WTC11 (cell line): ENCODE data around the gene MYO18A. TPM values are rescaled to one million over a fixed set of nuclear protein-coding genes. Genes with fewer than 3 reads are reported as not detected.

Source experiments
- ATAC-seq: fragments of 200-7000 bp; cut with Tn5 transposase; 2 replicates; pipeline ENCODE4 v1.10.0; 2021; ENCODE audit warnings: mild to moderate bottlenecking, moderate library complexity
- CTCF ChIA-PET: fragments of 300-600 bp; sonication (Branson Sonifier 250); formaldehyde crosslinking; loops from one replicate; lab custom pipeline; 2021; ENCODE audit warnings: antibody characterized with exemption; lab: Charles Lee
- POLR2A ChIA-PET: fragments of 350-600 bp; sonication (Branson Sonifier 250); formaldehyde crosslinking; loops from one replicate; lab custom pipeline; 2021; ENCODE audit warnings: antibody characterized with exemption; lab: Charles Lee
- DNase-seq: peaks from one replicate; pipeline ENCODE4 v3.0.0; 2021; ENCODE audit warnings: low spot score
- H3K27ac Mint-ChIP-seq: 2 replicates; pipeline ENCODE4 v1.8.0; 2021; ENCODE audit warnings: mixed read lengths
- H3K27me3 Mint-ChIP-seq: 2 replicates; pipeline ENCODE4 v1.8.0; 2021; ENCODE audit warnings: low read depth, mild to moderate bottlenecking, moderate library complexity, mixed read lengths
- H3K36me3 Mint-ChIP-seq: 2 replicates; pipeline ENCODE4 v1.8.0; 2021; ENCODE audit warnings: mixed read lengths
- H3K4me1 Mint-ChIP-seq: 2 replicates; pipeline ENCODE4 v1.8.0; 2022; ENCODE audit warnings: mixed read lengths
- H3K4me3 Mint-ChIP-seq: 2 replicates; pipeline ENCODE4 v1.8.0; 2021; ENCODE audit warnings: mild to moderate bottlenecking, moderate library complexity, mixed read lengths
- H3K9me3 Mint-ChIP-seq: 2 replicates; pipeline ENCODE4 v1.8.0; 2021; ENCODE audit warnings: mixed read lengths
- ATF2 ChIP-seq: sonication (generic); formaldehyde crosslinking; IDR thresholded peaks from 2 replicates; pipeline ENCODE4 v1.8.1; 2022; ENCODE audit warnings: low read depth, missing genetic modification reagents, borderline replicate concordance
- CREM ChIP-seq: sonication (generic); formaldehyde crosslinking; IDR thresholded peaks from 2 replicates; pipeline ENCODE4 v1.8.1; 2022; ENCODE audit warnings: mild to moderate bottlenecking, missing genetic modification reagents, moderate library complexity
- E2F4 ChIP-seq: sonication (generic); formaldehyde crosslinking; IDR thresholded peaks from 2 replicates; pipeline ENCODE4 v1.8.1; 2022; ENCODE audit warnings: low read depth, mild to moderate bottlenecking, moderate library complexity, missing genetic modification reagents, borderline replicate concordance
- EMX1 ChIP-seq: fragments of 250-450 bp; sonication (Bioruptor Pico); IDR thresholded peaks from 2 replicates; pipeline ENCODE4 v1.8.0; 2021; ENCODE audit warnings: mild to moderate bottlenecking
- GABPB1 ChIP-seq: sonication (generic); formaldehyde crosslinking; IDR thresholded peaks from 2 replicates; pipeline ENCODE4 v1.8.1; 2023; ENCODE audit warnings: mild to moderate bottlenecking, missing genetic modification reagents
- GTF2I ChIP-seq: fragments of 250-450 bp; sonication (Bioruptor Pico); conservative IDR thresholded peaks from 2 replicates; pipeline ENCODE4 v1.4.0; 2021; ENCODE audit warnings: mild to moderate bottlenecking
- NFE2L1 ChIP-seq: sonication (generic); formaldehyde crosslinking; IDR thresholded peaks from 2 replicates; pipeline ENCODE4 v1.8.1; 2023; ENCODE audit warnings: missing genetic modification reagents
- OVOL2 ChIP-seq: fragments of 250-450 bp; sonication (Bioruptor Pico); IDR thresholded peaks from 2 replicates; pipeline ENCODE4 v1.9.0; 2021; ENCODE audit warnings: mild to moderate bottlenecking, borderline replicate concordance
- TEAD4 ChIP-seq: sonication (generic); formaldehyde crosslinking; IDR thresholded peaks from 2 replicates; pipeline ENCODE4 v1.8.0; 2022; ENCODE audit warnings: mild to moderate bottlenecking, missing genetic modification reagents
- ZNF138 ChIP-seq: sonication (generic); formaldehyde crosslinking; conservative IDR thresholded peaks from 2 replicates; pipeline ENCODE4 v1.8.1; 2022; ENCODE audit warnings: mild to moderate bottlenecking, moderate library complexity, missing genetic modification reagents
- ZNF281 ChIP-seq: sonication (generic); formaldehyde crosslinking; IDR thresholded peaks from 2 replicates; pipeline ENCODE4 v1.8.0; 2023; ENCODE audit warnings: mild to moderate bottlenecking, missing genetic modification reagents
- total RNA-seq: library from RNA; stranded (reverse); gene quantifications from 3 replicates; pipeline ENCODE4 v1.2.3, GENCODE V29; 2021
- TF ChIP-seq, protein P1 (sequence below): sonication (generic); formaldehyde crosslinking; IDR thresholded peaks from 2 replicates; pipeline ENCODE4 v1.8.1; 2022; ENCODE audit warnings: missing genetic modification reagents, borderline replicate concordance
- TF ChIP-seq, protein P2 (sequence below): fragments of 250-450 bp; sonication (Bioruptor Pico); IDR thresholded peaks from 2 replicates; pipeline ENCODE4 v1.8.0; 2021; ENCODE audit warnings: mild to moderate bottlenecking
- TF ChIP-seq, protein P3 (sequence below): sonication (generic); formaldehyde crosslinking; IDR thresholded peaks from 2 replicates; pipeline ENCODE4 v1.8.0; 2022; ENCODE audit warnings: mild to moderate bottlenecking, missing genetic modification reagents
- TF ChIP-seq, protein P4 (sequence below): fragments of 250-450 bp; sonication (Bioruptor Pico); IDR thresholded peaks from 2 replicates; pipeline ENCODE4 v1.9.0; 2021; ENCODE audit warnings: mild to moderate bottlenecking

MYO18A gene
- total RNA-seq, 1 experiment from 2014 or later, result 54.9 TPM

- Mint-ChIP-seq H3K9me3 (no peaks in the 10 kb centered on the region), H3K4me1 (no peaks in the 10 kb centered on the region)
- POLR2A ChIA-PET, result no interaction called here
- TF ChIP-seq CREM (no peak), GTF2I (CRISPR knock-in tag) (no peak), OVOL2 (CRISPR knock-in tag) (no peak), E2F4 (CRISPR knock-in tag) (no peak), GABPB1 (CRISPR knock-in tag) (no peak)
- TF ChIP-seq, all 79 proteins: peak for 0
- no peaks in the 10 kb centered on the region; the same call in 1 of the 2 replicates for H3K27me3 Mint-ChIP-seq
- ATAC-seq, result no peak
- no peak for DNase-seq
- no peak overlapping the region for H3K27ac Mint-ChIP-seq
- H3K4me3 Mint-ChIP-seq, result no peak overlapping the region
- CTCF ChIA-PET, result interaction anchor here (0.9 to 2.3 kb wide), 5 partner anchors 10 to 72 kb away, joined by 3 to 16 read pairs (median 3); partner anchors contain the start of gene MYO18A
- no peaks in the 10 kb centered on the region for H3K36me3 Mint-ChIP-seq
These were observed 9.2 kb upstream of the MYO18A start for GRCh38 chr17:29189355-29189754.

GRCh38 chr17:29181226-29181625 lies 1.0 kb upstream of the MYO18A start:
- H3K27ac Mint-ChIP-seq, result no peak overlapping the region
- CTCF ChIA-PET, result interaction anchor here (0.7 to 10.2 kb wide), 16 partner anchors 11 to 189 kb away, joined by 3 to 464 read pairs (median 8); partner anchors contain the start of gene SEZ6

More at GRCh38 chr17:29181226-29181625, 1.0 kb upstream of the MYO18A start:
- POLR2A ChIA-PET, result interaction anchor here (4.0 kb wide), 1 partner anchor 32 kb away, joined by 29 read pairs; no protein-coding TSS in a partner anchor
- no peak overlapping the region for H3K4me3 Mint-ChIP-seq
- H3K9me3 Mint-ChIP-seq, result peaks cover 13% of the 10 kb centered on the region
- DNase-seq (no peak), ATAC-seq (no peak)
- no peaks in the 10 kb centered on the region for H3K36me3 Mint-ChIP-seq
- TF ChIP-seq, protein P1, sequence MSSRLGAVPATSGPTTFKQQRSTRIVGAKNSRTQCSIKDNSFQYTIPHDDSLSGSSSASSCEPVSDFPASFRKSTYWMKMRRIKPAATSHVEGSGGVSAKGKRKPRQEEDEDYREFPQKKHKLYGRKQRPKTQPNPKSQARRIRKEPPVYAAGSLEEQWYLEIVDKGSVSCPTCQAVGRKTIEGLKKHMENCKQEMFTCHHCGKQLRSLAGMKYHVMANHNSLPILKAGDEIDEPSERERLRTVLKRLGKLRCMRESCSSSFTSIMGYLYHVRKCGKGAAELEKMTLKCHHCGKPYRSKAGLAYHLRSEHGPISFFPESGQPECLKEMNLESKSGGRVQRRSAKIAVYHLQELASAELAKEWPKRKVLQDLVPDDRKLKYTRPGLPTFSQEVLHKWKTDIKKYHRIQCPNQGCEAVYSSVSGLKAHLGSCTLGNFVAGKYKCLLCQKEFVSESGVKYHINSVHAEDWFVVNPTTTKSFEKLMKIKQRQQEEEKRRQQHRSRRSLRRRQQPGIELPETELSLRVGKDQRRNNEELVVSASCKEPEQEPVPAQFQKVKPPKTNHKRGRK (CRISPR knock-in tag), result no peak
- TF ChIP-seq EMX1 (CRISPR knock-in tag) (no peak), ATF2 (CRISPR knock-in tag) (no peak), TEAD4 (no peak), NFE2L1 (CRISPR knock-in tag) (no peak), ZNF138 (CRISPR knock-in tag) (no peak), ZNF281 (CRISPR knock-in tag) (no peak), E2F4 (CRISPR knock-in tag) (no peak)
- TF ChIP-seq, protein P2, sequence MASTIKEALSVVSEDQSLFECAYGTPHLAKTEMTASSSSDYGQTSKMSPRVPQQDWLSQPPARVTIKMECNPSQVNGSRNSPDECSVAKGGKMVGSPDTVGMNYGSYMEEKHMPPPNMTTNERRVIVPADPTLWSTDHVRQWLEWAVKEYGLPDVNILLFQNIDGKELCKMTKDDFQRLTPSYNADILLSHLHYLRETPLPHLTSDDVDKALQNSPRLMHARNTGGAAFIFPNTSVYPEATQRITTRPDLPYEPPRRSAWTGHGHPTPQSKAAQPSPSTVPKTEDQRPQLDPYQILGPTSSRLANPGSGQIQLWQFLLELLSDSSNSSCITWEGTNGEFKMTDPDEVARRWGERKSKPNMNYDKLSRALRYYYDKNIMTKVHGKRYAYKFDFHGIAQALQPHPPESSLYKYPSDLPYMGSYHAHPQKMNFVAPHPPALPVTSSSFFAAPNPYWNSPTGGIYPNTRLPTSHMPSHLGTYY, result no peak
- TF ChIP-seq, protein P3, sequence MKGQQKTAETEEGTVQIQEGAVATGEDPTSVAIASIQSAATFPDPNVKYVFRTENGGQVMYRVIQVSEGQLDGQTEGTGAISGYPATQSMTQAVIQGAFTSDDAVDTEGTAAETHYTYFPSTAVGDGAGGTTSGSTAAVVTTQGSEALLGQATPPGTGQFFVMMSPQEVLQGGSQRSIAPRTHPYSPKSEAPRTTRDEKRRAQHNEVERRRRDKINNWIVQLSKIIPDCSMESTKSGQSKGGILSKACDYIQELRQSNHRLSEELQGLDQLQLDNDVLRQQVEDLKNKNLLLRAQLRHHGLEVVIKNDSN (CRISPR knock-in tag), result no peak
- TF ChIP-seq, protein P4, sequence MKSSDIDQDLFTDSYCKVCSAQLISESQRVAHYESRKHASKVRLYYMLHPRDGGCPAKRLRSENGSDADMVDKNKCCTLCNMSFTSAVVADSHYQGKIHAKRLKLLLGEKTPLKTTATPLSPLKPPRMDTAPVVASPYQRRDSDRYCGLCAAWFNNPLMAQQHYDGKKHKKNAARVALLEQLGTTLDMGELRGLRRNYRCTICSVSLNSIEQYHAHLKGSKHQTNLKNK (CRISPR knock-in tag), result no peak
- H3K27me3 Mint-ChIP-seq, result peaks cover 18% of the 10 kb centered on the region
- peaks cover 28% of the 10 kb centered on the region for H3K4me1 Mint-ChIP-seq
